ENCODE results near the gene MROH9.
"Not testable (repeated sequence)": the region's sequence is repeated elsewhere in the genome, so short reads cannot be mapped to it uniquely, and the experiment has no call there.

Gene MROH9

GRCh38 chr1:170935231-170935630 is at the start of gene MROH9:
MROH9 (plus strand) TSS chr1:170935534; CDS start chr1:170945557, 10,023 bp downstream.
- no peak for FAIRE-seq

GRCh38 chr1:170885551-170885950 is 49.8 kb upstream of the MROH9 start:
- DNase-seq (ENCODE audit: insufficient read length, low spot score) (no peak), FAIRE-seq (no peak)
- no peak for TF ChIP-seq POLR2A (IDR thresholded peaks at IDR 0.05; ENCODE audit: low read depth, low read length)

More at GRCh38 chr1:170935231-170935630, at the start of gene MROH9:
- no peak for DNase-seq (ENCODE audit: insufficient read length, low spot score)
- TF ChIP-seq POLR2A (IDR thresholded peaks at IDR 0.05; ENCODE audit: low read depth, low read length): no peak

GRCh38 chr1:170886460-170886859 is 48.9 kb upstream of the MROH9 start:
- no peak for TF ChIP-seq POLR2A (IDR thresholded peaks at IDR 0.05; ENCODE audit: low read depth, low read length)
- FAIRE-seq: no peak
- no peak for DNase-seq (ENCODE audit: insufficient read length, low spot score)

GRCh38 chr1:170887726-170888125 is 47.6 kb upstream of the MROH9 start:
- no peak for TF ChIP-seq POLR2A (IDR thresholded peaks at IDR 0.05; ENCODE audit: low read depth, low read length)
- DNase-seq (ENCODE audit: insufficient read length, low spot score) (no peak), FAIRE-seq (no peak)

GRCh38 chr1:170891872-170892271 is 43.5 kb upstream of the MROH9 start:
- FAIRE-seq (no peak), DNase-seq (ENCODE audit: insufficient read length, low spot score) (no peak)
- TF ChIP-seq POLR2A (IDR thresholded peaks at IDR 0.05; ENCODE audit: low read depth, low read length): no peak

GRCh38 chr1:170893655-170894297 is 41.6 kb upstream of the MROH9 start:
- no peak for FAIRE-seq
- TF ChIP-seq POLR2A (IDR thresholded peaks at IDR 0.05; ENCODE audit: low read depth, low read length): no peak
- DNase-seq (ENCODE audit: insufficient read length, low spot score): no peak

- FAIRE-seq: no peak
- no peak for DNase-seq (ENCODE audit: insufficient read length, low spot score)
- no peak for TF ChIP-seq POLR2A (IDR thresholded peaks at IDR 0.05; ENCODE audit: low read depth, low read length)
These were observed 31.4 kb upstream of the MROH9 start for GRCh38 chr1:170903961-170904360.

GRCh38 chr1:170908942-170909341 is 26.4 kb upstream of the MROH9 start:
- no peak for TF ChIP-seq POLR2A (IDR thresholded peaks at IDR 0.05; ENCODE audit: low read depth, low read length)
- DNase-seq (ENCODE audit: insufficient read length, low spot score) (no peak), FAIRE-seq (no peak)

GRCh38 chr1:170910273-170910672 is 25.1 kb upstream of the MROH9 start:
- FAIRE-seq: peak; percentile 58
- no peak for TF ChIP-seq POLR2A (IDR thresholded peaks at IDR 0.05; ENCODE audit: low read depth, low read length)
- no peak for DNase-seq (ENCODE audit: insufficient read length, low spot score)

- TF ChIP-seq POLR2A (IDR thresholded peaks at IDR 0.05; ENCODE audit: low read depth, low read length): no peak
- FAIRE-seq: no peak
- no peak for DNase-seq (ENCODE audit: insufficient read length, low spot score)
These were observed 18.0 kb upstream of the MROH9 start for GRCh38 chr1:170917373-170917772.

- FAIRE-seq; DNase-seq (ENCODE audit: insufficient read length, low spot score): not testable (repeated sequence)
These were observed 10.7 kb upstream of the MROH9 start for GRCh38 chr1:170924656-170925055.

- no peak for TF ChIP-seq POLR2A (IDR thresholded peaks at IDR 0.05; ENCODE audit: low read depth, low read length)
- FAIRE-seq (no peak), DNase-seq (ENCODE audit: insufficient read length, low spot score) (no peak)
These were observed 7.1 kb upstream of the MROH9 start for GRCh38 chr1:170927955-170928840.

- DNase-seq (ENCODE audit: insufficient read length, low spot score) (no peak), FAIRE-seq (no peak)
- TF ChIP-seq POLR2A (IDR thresholded peaks at IDR 0.05; ENCODE audit: low read depth, low read length): no peak
These were observed 5.9 kb upstream of the MROH9 start for GRCh38 chr1:170929412-170929834.

- FAIRE-seq (peak; percentile 89), DNase-seq (ENCODE audit: insufficient read length, low spot score) (peak; percentile 34)
These were observed 5.3 kb upstream of the MROH9 start for GRCh38 chr1:170929835-170930554.

More at GRCh38 chr1:170929835-170930554, 5.3 kb upstream of the MROH9 start:
- no peak for TF ChIP-seq POLR2A (IDR thresholded peaks at IDR 0.05; ENCODE audit: low read depth, low read length)
